ENCODE data around the gene ZNF641. TPM values are rescaled to one million over a fixed set of nuclear protein-coding genes. Genes with fewer than 3 reads are reported as not detected.
A peak's percentile ranks its signal among the peaks of the same experiment; 100 is the strongest.

ZNF641 gene
- total and polyA plus RNA-seq, 8 donors, result 17.5 to 32.6 (median 27.3) TPM

DNA sequence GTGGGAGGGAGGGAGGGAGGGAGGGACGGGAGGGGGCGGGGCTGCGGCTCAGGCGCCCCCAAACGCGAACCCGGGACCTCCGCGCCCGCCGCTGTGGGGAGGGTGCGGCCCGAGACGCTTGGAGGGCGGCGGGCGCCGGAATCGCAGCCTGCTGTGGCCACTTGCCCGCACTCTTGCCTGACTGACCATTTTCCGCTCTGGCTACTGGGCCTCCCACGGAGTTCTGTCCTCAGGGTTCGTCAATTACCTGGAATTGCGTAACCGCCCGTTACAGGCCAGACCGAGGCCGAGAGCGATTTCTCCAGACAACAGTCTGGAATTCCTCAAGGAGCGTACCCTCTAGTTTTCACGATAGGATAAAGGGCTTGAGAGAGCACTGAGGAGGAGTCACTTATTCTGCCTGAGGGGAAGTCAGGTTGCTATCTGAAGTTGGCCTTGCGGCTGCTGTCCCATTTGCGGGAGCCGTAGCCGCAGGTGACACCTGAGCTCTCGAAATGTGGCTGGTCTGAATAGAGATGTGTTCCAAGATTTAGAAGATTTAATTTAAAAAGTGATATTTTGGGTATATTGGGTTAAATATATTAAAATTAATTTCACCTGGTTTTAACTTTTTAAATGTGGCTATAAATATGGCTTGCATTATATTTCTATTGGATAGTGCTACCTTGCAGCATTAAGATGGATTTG is 446 bp upstream of the ZNF641 start:
- TF ChIP-seq, protein P1, sequence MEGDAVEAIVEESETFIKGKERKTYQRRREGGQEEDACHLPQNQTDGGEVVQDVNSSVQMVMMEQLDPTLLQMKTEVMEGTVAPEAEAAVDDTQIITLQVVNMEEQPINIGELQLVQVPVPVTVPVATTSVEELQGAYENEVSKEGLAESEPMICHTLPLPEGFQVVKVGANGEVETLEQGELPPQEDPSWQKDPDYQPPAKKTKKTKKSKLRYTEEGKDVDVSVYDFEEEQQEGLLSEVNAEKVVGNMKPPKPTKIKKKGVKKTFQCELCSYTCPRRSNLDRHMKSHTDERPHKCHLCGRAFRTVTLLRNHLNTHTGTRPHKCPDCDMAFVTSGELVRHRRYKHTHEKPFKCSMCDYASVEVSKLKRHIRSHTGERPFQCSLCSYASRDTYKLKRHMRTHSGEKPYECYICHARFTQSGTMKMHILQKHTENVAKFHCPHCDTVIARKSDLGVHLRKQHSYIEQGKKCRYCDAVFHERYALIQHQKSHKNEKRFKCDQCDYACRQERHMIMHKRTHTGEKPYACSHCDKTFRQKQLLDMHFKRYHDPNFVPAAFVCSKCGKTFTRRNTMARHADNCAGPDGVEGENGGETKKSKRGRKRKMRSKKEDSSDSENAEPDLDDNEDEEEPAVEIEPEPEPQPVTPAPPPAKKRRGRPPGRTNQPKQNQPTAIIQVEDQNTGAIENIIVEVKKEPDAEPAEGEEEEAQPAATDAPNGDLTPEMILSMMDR (IDR thresholded peaks at IDR 0.05), result no peak
- DNase-seq, result peak in 3 of 4 donors; percentile 74 to 79 (median 79)
- Histone ChIP-seq H3K9me3 (no peaks in the 10 kb centered on the region), H3K36me3 (peaks cover 0 to 20% of the 10 kb centered on the region in 2 donors), H3K4me1 (peaks cover 9 to 28% of the 10 kb centered on the region in 2 donors), H3K4me3 (peak overlapping the region; percentile 71 to 72), H3K27me3 (no peaks in the 10 kb centered on the region), H3K27ac (peak overlapping the region; percentile 94 to 96)
- peak; percentile 74 for ATAC-seq
- intact Hi-C loops (cut with DNase I), result no loop called here

GRCh38 chr12:48349471-48349870 is 1.2 kb downstream of the ZNF641 start:
- H3K4me1 ChIP-seq, result peaks cover 9 to 28% of the 10 kb centered on the region in 2 donors
- ATAC-seq (no peak), DNase-seq (no peak)
- H3K27ac ChIP-seq, result peak overlapping the region; percentile 94 to 96
- peak overlapping the region in 1 of 2 donors; percentile 72 for H3K4me3 ChIP-seq
- H3K27me3 ChIP-seq, result no peaks in the 10 kb centered on the region
- H3K36me3 ChIP-seq, result peaks cover 0 to 37% of the 10 kb centered on the region in 2 donors
- TF ChIP-seq, protein P1 (IDR thresholded peaks at IDR 0.05), result no peak
- intact Hi-C loops (cut with DNase I), result no loop called here
- H3K9me3 ChIP-seq, result no peaks in the 10 kb centered on the region

- DNase-seq (peak in 1 of 4 donors; percentile 51), ATAC-seq (no peak)
- TF ChIP-seq, protein P1 (IDR thresholded peaks at IDR 0.05), result no peak
- H3K27ac ChIP-seq, result no peak overlapping the region
- H3K4me3 ChIP-seq, result no peak overlapping the region
- intact Hi-C loops (cut with DNase I), result no loop called here
- peaks cover 0 to 86% of the 10 kb centered on the region in 2 donors for H3K36me3 ChIP-seq
- no peaks in the 10 kb centered on the region for H3K9me3 ChIP-seq
- no peaks in the 10 kb centered on the region for H3K27me3 ChIP-seq
- H3K4me1 ChIP-seq, result peaks cover 0 to 4% of the 10 kb centered on the region in 2 donors
These were observed 7.7 kb downstream of the ZNF641 start for GRCh38 chr12:48342980-48343379.

DNA sequence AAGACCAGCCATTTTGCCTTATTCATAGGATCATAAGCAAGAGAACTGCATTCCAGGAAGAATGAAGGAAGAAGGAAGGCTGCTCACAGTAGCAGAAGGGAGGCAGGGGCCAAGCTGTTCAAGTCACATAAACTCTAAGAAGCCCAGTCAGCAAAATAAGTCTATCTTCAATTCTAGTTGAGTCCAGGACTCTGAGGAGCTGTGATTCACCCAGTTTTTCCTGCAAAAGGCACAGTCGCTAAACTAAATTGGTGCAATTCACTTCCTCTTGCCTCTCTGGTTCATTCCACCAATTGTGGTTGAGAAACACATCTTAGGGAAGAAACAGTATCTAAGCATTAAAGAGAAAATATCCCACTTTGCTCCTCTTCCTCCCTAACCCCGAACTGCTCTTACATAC is 9.8 kb downstream of the ZNF641 start:
- H3K27me3 ChIP-seq, result no peaks in the 10 kb centered on the region
- H3K4me3 ChIP-seq, result no peak overlapping the region
- intact Hi-C loops (cut with DNase I), result no loop called here
- peaks cover 0 to 66% of the 10 kb centered on the region in 2 donors for H3K36me3 ChIP-seq
- ATAC-seq, result no peak
- H3K4me1 ChIP-seq, result peaks cover 0 to 4% of the 10 kb centered on the region in 2 donors
- DNase-seq, result no peak
- no peaks in the 10 kb centered on the region for H3K9me3 ChIP-seq
- TF ChIP-seq, protein P1 (IDR thresholded peaks at IDR 0.05), result no peak
- peak overlapping the region in 1 of 2 donors; percentile 53 for H3K27ac ChIP-seq

- DNase-seq (no peak), ATAC-seq (no peak)
- peaks cover 0 to 52% of the 10 kb centered on the region in 2 donors for H3K36me3 ChIP-seq
- H3K4me3 ChIP-seq, result no peak overlapping the region
- H3K9me3 ChIP-seq, result no peaks in the 10 kb centered on the region
- peaks cover 0 to 4% of the 10 kb centered on the region in 2 donors for H3K4me1 ChIP-seq
- TF ChIP-seq, protein P1 (IDR thresholded peaks at IDR 0.05), result no peak
- H3K27ac ChIP-seq, result no peak overlapping the region
- intact Hi-C loops (cut with DNase I), result no loop called here
- no peaks in the 10 kb centered on the region for H3K27me3 ChIP-seq
These were observed 11.1 kb downstream of the ZNF641 start for GRCh38 chr12:48339442-48340117.
